ENCODE data around the gene TOR2A. TPM values are rescaled to one million over a fixed set of nuclear protein-coding genes. Genes with fewer than 3 reads are reported as not detected.

Gene TOR2A
- total and polyA plus RNA-seq, 9 of the 15 experiments (the other 6 are each of a cell fraction or from before 2014, with no cell fraction given) = 0.80 to 25.9 (median 11.1) TPM

GRCh38 chr9:127690735-127691134 lies 44.4 kb downstream of the TOR2A start (continued):
- TF ChIP-seq ARID4B (CRISPR knock-in tag; IDR thresholded peaks at IDR 0.05) (no peak), PREB (CRISPR knock-in tag; IDR thresholded peaks at IDR 0.05) (no peak), HNRNPL (IDR thresholded peaks at IDR 0.05; ENCODE audit: low read depth, low read length) (no peak), ZNF584 (CRISPR knock-in tag; IDR thresholded peaks at IDR 0.05; ENCODE audit: low read depth) (no peak), ETS1 (conservative IDR thresholded peaks at IDR 0.05; ENCODE audit: control insufficient read depth, low read depth, low read length) (no peak), TBL1XR1 (IDR thresholded peaks at IDR 0.05; ENCODE audit: low read length in 2 of 2) (no peak), RBM25 (IDR thresholded peaks at IDR 0.05; ENCODE audit: low read depth, low read length, severe bottlenecking) (no peak), MCM5 (IDR thresholded peaks at IDR 0.05; ENCODE audit: low read depth) (no peak)
